Astrocyte (in vitro differentiated cells and primary cell): ENCODE measurements around the gene ARHGAP9.

Experiments used
- CTCF ChIP-seq: IDR thresholded peaks from 2 replicates; pipeline ENCODE4 v1.5.1; 2011; ENCODE audit warnings: low read depth, mild to moderate bottlenecking, inconsistent platforms, low read length, moderate library complexity; ENCODE audit not compliant: insufficient read depth
- EZH2 ChIP-seq: IDR thresholded peaks from 2 replicates; pipeline ENCODE4 v1.6.1; 2012; ENCODE audit warnings: mild to moderate bottlenecking, low read length, inconsistent platforms; ENCODE audit not compliant: insufficient read depth

GRCh38 chr12:57512665-57513064 is 33.0 kb upstream of the ARHGAP9 start:
- TF ChIP-seq CTCF (no peak), EZH2 (no peak)
